Erythroblast (primary cell): Measurements from ENCODE around the gene MAL.

ENCODE experiments used
- GATA1 ChIP-seq: IDR thresholded peaks from 2 replicates; pipeline ENCODE4 v1.6.1; 2011; ENCODE audit warnings: low read depth, mild to moderate bottlenecking, control low read depth, low read length, moderate library complexity
- POLR2A ChIP-seq: IDR thresholded peaks from 2 replicates; pipeline ENCODE4 v1.6.1; 2011; ENCODE audit warnings: mild to moderate bottlenecking, low read length

DNA sequence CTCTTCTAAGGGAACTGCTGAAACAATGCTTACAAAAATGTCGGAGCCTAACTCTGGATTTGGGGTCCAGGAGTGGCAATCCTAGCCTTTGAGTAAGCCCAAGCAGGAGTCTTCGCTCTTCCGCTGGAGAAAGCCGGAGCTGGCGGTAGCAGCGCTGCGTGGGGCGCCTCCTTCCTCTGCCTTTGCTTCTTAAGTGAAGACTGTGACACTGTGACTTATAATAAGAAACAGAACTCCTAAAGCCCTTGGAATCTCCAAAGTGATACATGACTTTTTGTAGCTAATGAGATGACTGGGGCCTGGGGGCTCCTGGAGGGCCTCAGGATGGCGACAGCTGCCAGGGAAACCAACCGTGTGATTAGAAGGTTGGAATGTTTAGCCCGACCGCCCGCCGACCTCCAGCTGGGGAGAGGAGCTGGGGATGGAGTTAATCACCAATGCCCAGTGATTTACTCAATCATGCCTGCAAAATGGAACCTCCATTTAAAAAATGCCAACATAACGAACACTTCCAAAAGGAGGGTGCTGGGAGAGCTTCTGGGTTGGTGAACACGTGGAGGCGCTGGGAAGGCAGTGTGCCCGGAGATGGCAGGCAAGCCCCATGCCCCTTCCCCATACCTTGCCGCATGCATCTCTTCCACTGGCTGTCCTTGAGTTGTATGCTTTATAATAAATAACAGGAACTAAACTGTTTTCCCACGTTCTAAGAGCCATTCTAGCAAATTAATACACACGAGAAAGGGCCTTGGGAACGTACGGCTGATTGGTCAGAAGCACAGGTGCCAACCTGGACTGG is 29.0 kb upstream of the MAL start:
- TF ChIP-seq GATA1: no peak
- no peak for TF ChIP-seq POLR2A
